Osteoblast (primary cell): ENCODE data around the gene OR52E4. TPM values are rescaled to one million over a fixed set of nuclear protein-coding genes. Genes with fewer than 3 reads are reported as not detected.

Experiments
- DNase-seq: peaks from one replicate; pipeline ENCODE4 v3.0.0; 2011; ENCODE audit warnings: low spot score, mixed read lengths; ENCODE audit not compliant: insufficient read length; ENCODE audit errors: missing footprints
- H2AFZ ChIP-seq: 2 replicates; pipeline ENCODE4 v1.6.0; 2011; ENCODE audit warnings: mild to moderate bottlenecking, low read length
- H3K27ac ChIP-seq: 2 replicates; pipeline ENCODE4 v1.5.1; 2011; ENCODE audit warnings: mild to moderate bottlenecking, low read depth, low read length, moderate library complexity
- H3K27me3 ChIP-seq: 2 replicates; pipeline ENCODE4 v1.6.0; 2012; ENCODE audit warnings: mild to moderate bottlenecking, control low read depth, inconsistent platforms, low read length, moderate library complexity; ENCODE audit not compliant: insufficient read depth
- H3K36me3 ChIP-seq: 2 replicates; pipeline ENCODE4 v1.5.1; 2011; ENCODE audit warnings: mild to moderate bottlenecking, low read length, control low read depth, moderate library complexity; ENCODE audit not compliant: insufficient read depth
- H3K4me1 ChIP-seq: 2 replicates; pipeline ENCODE4 v1.5.1; 2011; ENCODE audit warnings: mild to moderate bottlenecking, low read length, control low read depth, moderate library complexity; ENCODE audit not compliant: insufficient read depth
- H3K4me2 ChIP-seq: 2 replicates; pipeline ENCODE4 v1.6.0; 2011; ENCODE audit warnings: mild to moderate bottlenecking, low read length; ENCODE audit not compliant: insufficient read depth
- H3K4me3 ChIP-seq: fragments of 200-600 bp; sonication (generic); 3 replicates; pipeline ENCODE4 v1.5.1; 2012; ENCODE audit warnings: mild to moderate bottlenecking, low read length, inconsistent platforms; ENCODE audit not compliant: insufficient read depth
- H3K79me2 ChIP-seq: 2 replicates; pipeline ENCODE4 v1.6.0; 2012; ENCODE audit warnings: mild to moderate bottlenecking, low read length, control low read depth, inconsistent platforms; ENCODE audit not compliant: insufficient read depth
- H3K9me3 ChIP-seq: 2 replicates; pipeline ENCODE4 v1.5.1; 2011; ENCODE audit warnings: low read depth, low read length, control low read depth
- H4K20me1 ChIP-seq: 2 replicates; pipeline ENCODE4 v1.6.0; 2012; ENCODE audit warnings: mild to moderate bottlenecking, low read length, control low read depth; ENCODE audit not compliant: insufficient read depth
- CTCF ChIP-seq: IDR thresholded peaks from 2 replicates; pipeline ENCODE4 v1.5.1; 2011; ENCODE audit warnings: mild to moderate bottlenecking, low read depth, low read length, moderate library complexity; ENCODE audit errors: extremely low read depth
- total RNA-seq: library from RNA; depleted of rRNA; stranded (reverse); fragments of >200 nt; gene quantifications from 2 replicates; pipeline ENCODE4 v1.2.3, GENCODE V29; 2012

OR52E4 gene
- total RNA-seq, 1 donor, result not detected

- Histone ChIP-seq H3K4me2 (no peak overlapping the region), H3K9me3 (no peaks in the 10 kb centered on the region), H3K36me3 (no peaks in the 10 kb centered on the region), H3K27ac (no peak overlapping the region), H3K79me2 (no peaks in the 10 kb centered on the region), H4K20me1 (no peaks in the 10 kb centered on the region), H2AFZ (no peak overlapping the region), H3K4me3 (no peak overlapping the region), H3K27me3 (no peaks in the 10 kb centered on the region), H3K4me1 (no peaks in the 10 kb centered on the region)
- TF ChIP-seq CTCF, result no peak
- peak; percentile 69 for DNase-seq
Measured at GRCh38 chr11:5930614-5931013, 50.2 kb downstream of the OR52E4 start.

GRCh38 chr11:5931061-5931460, 50.6 kb downstream of the OR52E4 start:
- H4K20me1 ChIP-seq, result no peaks in the 10 kb centered on the region
- H3K4me1 ChIP-seq, result no peaks in the 10 kb centered on the region
- H3K9me3 ChIP-seq, result no peaks in the 10 kb centered on the region
- no peak overlapping the region for H3K27ac ChIP-seq
- no peaks in the 10 kb centered on the region for H3K79me2 ChIP-seq
- no peaks in the 10 kb centered on the region for H3K27me3 ChIP-seq
- no peaks in the 10 kb centered on the region for H3K36me3 ChIP-seq
- H3K4me3 ChIP-seq, result no peak overlapping the region
- H3K4me2 ChIP-seq, result no peak overlapping the region
- no peak overlapping the region for H2AFZ ChIP-seq
- peak; percentile 58 for DNase-seq
- TF ChIP-seq CTCF, result no peak

GRCh38 chr11:5932671-5933070, 52.2 kb downstream of the OR52E4 start:
- H3K9me3 ChIP-seq, result no peaks in the 10 kb centered on the region
- H3K79me2 ChIP-seq, result no peaks in the 10 kb centered on the region
- no peaks in the 10 kb centered on the region for H3K4me1 ChIP-seq
- TF ChIP-seq CTCF, result no peak
- no peak overlapping the region for H3K4me3 ChIP-seq
- H3K36me3 ChIP-seq, result no peaks in the 10 kb centered on the region
- H3K27ac ChIP-seq, result no peak overlapping the region
- no peaks in the 10 kb centered on the region for H4K20me1 ChIP-seq
- H2AFZ ChIP-seq, result no peak overlapping the region
- H3K4me2 ChIP-seq, result no peak overlapping the region
- DNase-seq, result no peak
- no peaks in the 10 kb centered on the region for H3K27me3 ChIP-seq

- H2AFZ ChIP-seq, result no peak overlapping the region
- H3K9me3 ChIP-seq, result no peaks in the 10 kb centered on the region
Measured at GRCh38 chr11:5933116-5933515, 52.7 kb downstream of the OR52E4 start.

More at GRCh38 chr11:5933116-5933515, 52.7 kb downstream of the OR52E4 start:
- DNase-seq, result peak; percentile 76
- H3K79me2 ChIP-seq, result no peaks in the 10 kb centered on the region
- no peaks in the 10 kb centered on the region for H4K20me1 ChIP-seq
- H3K4me1 ChIP-seq, result no peaks in the 10 kb centered on the region
- TF ChIP-seq CTCF, result no peak
- H3K4me3 ChIP-seq, result no peak overlapping the region
- no peaks in the 10 kb centered on the region for H3K27me3 ChIP-seq
- H3K27ac ChIP-seq, result no peak overlapping the region
- no peak overlapping the region for H3K4me2 ChIP-seq
- H3K36me3 ChIP-seq, result no peaks in the 10 kb centered on the region

Other genes starting within 250 kb of the OR52E4 start
- 25.9 and 29.7 TPM in 2 replicates for gene TRIM5, start 195.6 kb upstream of the OR52E4 start, total RNA-seq
- gene TRIM22, start 190.8 kb upstream of the OR52E4 start, total RNA-seq, result 152 and 185 TPM in 2 replicates
- under 0.01 TPM in 1 of 2 replicates, not detected in the other for gene OR56B1, start 144.2 kb upstream of the OR52E4 start, total RNA-seq
- not detected in 2 replicates for gene OR52N4, start 126.4 kb upstream of the OR52E4 start, total RNA-seq
- gene OR52N5, start 97.3 kb upstream of the OR52E4 start, total RNA-seq, result not detected in 2 replicates
- gene OR52N1, start 89.4 kb upstream of the OR52E4 start, total RNA-seq, result 0.36 TPM in 1 of 2 replicates, not detected in the other
- gene OR52N2, start 71.7 kb upstream of the OR52E4 start, total RNA-seq, result not detected in 2 replicates
- 1.4 TPM in 1 of 2 replicates, not detected in the other for gene OR52E6, start 38.7 kb upstream of the OR52E4 start, total RNA-seq
- 0.36 TPM in 1 of 2 replicates, not detected in the other for gene OR52E8, start 22.9 kb upstream of the OR52E4 start, total RNA-seq
- not detected in 2 replicates for gene OR52E5, start 12.6 kb downstream of the OR52E4 start, total RNA-seq
- gene OR56A3, start 61.6 kb downstream of the OR52E4 start, total RNA-seq, result not detected in 2 replicates
- gene OR56A5, start 87.9 kb downstream of the OR52E4 start, total RNA-seq, result not detected in 2 replicates
- not detected in 2 replicates for gene OR52L1, start 106.4 kb downstream of the OR52E4 start, total RNA-seq
- not detected in 2 replicates for gene OR56A4, start 126.3 kb downstream of the OR52E4 start, total RNA-seq
- under 0.01 TPM in 2 replicates for gene OR56A1, start 150.1 kb downstream of the OR52E4 start, total RNA-seq
- not detected in 2 replicates for gene OR56B4, start 227.1 kb downstream of the OR52E4 start, total RNA-seq